ENCODE results near the gene PPM1H.

DNA sequence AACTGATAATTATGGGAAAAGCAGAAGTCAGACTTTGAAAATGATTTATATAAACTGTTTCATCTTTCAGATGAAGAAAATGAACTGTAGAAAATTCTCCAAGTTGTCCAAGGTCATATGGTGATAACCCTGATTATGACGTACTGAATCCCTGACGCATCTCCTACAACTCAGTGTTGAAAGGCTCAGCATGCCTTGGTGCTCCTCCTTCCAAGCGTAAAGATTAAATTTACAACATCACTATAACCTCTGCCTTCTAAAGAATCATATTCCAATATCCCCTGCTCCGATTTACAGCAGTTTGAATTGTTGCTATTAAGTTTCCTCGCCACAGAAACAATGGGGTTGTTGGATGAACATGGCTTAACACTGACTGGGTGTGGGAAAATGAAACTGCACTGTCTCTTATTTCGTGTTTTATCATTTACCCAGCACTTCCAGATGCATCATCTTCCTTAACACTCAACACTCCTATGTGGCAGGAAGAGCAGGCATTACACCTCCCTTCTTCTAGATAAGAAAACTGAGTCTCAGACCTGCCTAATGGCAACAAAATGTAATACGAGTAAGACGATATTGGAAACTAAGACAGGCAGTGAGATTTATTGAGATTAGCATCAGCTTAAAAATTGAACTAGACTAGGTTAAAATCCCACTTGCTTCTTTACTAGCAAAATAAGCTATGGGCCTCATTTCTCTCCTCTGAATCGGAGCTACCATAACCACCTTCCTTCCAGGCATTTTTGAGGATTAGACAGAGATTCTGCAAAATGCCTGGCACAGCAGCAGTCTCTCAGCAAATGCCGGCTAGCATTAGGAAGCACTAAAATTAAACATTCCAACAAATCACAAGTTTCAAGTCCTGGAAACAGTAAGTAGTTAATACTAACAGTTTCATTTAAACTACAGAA is 74.2 kb downstream of the PPM1H start:
- TF ChIP-seq, protein P1, sequence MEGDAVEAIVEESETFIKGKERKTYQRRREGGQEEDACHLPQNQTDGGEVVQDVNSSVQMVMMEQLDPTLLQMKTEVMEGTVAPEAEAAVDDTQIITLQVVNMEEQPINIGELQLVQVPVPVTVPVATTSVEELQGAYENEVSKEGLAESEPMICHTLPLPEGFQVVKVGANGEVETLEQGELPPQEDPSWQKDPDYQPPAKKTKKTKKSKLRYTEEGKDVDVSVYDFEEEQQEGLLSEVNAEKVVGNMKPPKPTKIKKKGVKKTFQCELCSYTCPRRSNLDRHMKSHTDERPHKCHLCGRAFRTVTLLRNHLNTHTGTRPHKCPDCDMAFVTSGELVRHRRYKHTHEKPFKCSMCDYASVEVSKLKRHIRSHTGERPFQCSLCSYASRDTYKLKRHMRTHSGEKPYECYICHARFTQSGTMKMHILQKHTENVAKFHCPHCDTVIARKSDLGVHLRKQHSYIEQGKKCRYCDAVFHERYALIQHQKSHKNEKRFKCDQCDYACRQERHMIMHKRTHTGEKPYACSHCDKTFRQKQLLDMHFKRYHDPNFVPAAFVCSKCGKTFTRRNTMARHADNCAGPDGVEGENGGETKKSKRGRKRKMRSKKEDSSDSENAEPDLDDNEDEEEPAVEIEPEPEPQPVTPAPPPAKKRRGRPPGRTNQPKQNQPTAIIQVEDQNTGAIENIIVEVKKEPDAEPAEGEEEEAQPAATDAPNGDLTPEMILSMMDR (IDR thresholded peaks at IDR 0.05) = no peak
- no peak for TF ChIP-seq POLR2AphosphoS5 (IDR thresholded peaks at IDR 0.05)

Data from prostate gland (tissue), 2 donors.